GM12801 (cell line): ENCODE measurements around the gene RPS3.

Experiments used
- TF ChIP-seq, protein P1 (sequence below): IDR thresholded peaks from one replicate; pipeline ENCODE4 v1.5.1; 2011; ENCODE audit warnings: control low read depth; ENCODE audit not compliant: insufficient read length; ENCODE audit errors: extremely low read depth

Gene RPS3

GRCh38 chr11:75431533-75432525 is 32.5 kb downstream of the RPS3 start:
- TF ChIP-seq, protein P1, sequence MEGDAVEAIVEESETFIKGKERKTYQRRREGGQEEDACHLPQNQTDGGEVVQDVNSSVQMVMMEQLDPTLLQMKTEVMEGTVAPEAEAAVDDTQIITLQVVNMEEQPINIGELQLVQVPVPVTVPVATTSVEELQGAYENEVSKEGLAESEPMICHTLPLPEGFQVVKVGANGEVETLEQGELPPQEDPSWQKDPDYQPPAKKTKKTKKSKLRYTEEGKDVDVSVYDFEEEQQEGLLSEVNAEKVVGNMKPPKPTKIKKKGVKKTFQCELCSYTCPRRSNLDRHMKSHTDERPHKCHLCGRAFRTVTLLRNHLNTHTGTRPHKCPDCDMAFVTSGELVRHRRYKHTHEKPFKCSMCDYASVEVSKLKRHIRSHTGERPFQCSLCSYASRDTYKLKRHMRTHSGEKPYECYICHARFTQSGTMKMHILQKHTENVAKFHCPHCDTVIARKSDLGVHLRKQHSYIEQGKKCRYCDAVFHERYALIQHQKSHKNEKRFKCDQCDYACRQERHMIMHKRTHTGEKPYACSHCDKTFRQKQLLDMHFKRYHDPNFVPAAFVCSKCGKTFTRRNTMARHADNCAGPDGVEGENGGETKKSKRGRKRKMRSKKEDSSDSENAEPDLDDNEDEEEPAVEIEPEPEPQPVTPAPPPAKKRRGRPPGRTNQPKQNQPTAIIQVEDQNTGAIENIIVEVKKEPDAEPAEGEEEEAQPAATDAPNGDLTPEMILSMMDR: no peak

DNA sequence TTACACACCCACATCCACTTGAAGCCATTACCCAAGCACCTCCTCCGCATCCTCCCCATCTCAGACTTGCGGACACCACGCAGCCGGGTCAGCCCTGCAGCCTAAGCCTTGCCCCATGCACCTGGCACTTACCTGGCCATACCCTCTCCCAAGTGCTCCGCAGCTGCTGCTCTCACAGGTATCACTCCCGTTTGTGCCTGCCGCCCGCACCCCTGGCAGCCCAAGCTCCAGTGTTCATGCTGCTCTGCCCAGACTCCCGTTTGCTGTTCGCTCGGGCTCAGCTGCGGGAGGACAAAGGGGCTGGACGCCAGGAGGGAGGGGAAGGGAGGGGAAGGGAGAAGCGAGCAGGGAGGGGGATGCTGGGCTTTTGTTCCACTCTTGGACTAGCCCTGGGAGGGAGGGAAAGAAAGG is 33.6 kb downstream of the RPS3 start, which contains the start of gene KLHL35:
Gene KLHL35, minus strand, starts transcription at position 293 of the 411 bp plus-strand sequence. CDS start 2,574 bp downstream, outside the sequence.
- TF ChIP-seq, protein P1: no peak

DNA sequence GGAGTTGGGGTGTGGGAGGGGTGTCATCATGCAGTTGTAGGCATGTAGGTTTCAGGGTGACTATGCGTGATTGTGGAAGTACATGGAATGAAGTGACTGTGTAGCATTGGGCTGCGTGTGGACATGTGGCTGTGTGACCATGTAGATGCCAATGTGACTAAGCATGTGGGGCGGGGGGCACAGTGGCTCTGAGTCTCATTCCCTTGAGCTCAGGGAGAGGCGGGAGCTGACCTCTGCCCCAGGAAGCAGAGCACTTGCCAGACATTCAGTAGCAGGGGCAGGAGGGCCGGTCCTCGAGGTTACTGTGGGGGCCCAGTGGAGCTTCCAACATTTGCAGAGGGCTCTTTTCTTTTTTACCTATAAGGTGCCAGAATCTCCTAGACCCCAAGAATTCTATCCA is 34.1 kb downstream of the RPS3 start:
- TF ChIP-seq, protein P1: no peak

DNA sequence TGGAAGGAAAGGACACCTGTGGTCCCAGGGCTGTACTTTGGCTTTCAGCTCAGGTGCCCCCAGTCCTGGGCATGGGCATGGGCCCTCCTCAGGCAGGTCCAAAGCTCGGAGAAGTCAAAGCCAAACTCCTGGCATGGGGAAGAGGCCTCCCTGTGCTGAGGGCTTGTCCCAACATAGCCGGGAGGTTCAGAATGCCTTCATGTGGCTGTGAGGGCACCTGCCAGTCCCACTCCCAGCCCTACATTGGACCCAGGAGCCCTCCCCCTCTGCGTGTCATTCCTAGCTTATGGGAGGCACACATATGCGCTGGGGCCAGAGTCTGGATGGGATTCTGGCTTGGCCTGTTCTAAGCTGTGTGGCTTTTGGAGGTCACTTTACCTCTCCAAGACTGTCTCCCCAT is 34.7 kb downstream of the RPS3 start:
- TF ChIP-seq, protein P1: no peak

- TF ChIP-seq, protein P1: no peak
These were observed 35.7 kb downstream of the RPS3 start for GRCh38 chr11:75434886-75435570.

DNA sequence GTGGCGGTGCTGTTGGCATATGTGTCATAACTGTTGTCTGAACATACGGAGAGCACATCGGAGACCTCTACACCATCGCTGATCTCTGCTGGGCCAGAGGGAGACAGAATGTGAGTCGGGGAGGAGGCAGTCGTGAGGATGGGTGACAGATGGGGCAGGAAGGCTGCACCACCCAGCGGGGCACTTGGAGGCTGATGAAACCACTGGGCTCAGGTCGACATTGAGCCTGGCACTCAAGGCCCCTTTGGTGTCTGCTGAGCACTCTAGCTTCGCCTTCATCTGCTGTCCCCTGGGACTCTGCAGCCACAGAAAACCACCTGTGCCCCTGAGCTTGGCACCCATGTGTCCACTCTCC is 36.2 kb downstream of the RPS3 start:
- TF ChIP-seq, protein P1: no peak

DNA sequence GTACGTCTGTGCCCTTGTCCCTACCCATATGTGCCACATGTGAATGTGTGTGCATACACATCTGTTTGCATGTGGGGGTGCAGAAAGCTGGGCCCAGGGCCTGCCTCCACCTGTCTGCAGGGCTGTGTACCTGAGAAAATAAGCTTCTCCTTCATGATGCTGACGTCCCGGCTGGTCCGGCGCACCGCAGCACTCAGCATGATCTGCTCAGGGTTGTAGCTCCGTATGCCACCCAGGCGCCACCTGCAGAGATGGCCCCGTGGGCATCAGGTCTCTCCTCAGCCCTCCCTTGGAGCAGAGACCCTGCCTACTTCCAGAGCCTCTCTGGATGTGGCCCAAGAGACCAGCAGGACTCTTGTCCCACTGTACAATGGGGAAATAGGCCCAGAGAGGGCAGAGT is 37.5 kb downstream of the RPS3 start:
- TF ChIP-seq, protein P1: no peak
